Skin of body (tissue), 2 donors: Measurements from ENCODE around the gene MPRIP. TPM values are rescaled to one million over a fixed set of nuclear protein-coding genes. Genes with fewer than 3 reads are reported as not detected.
A peak's percentile ranks its signal among the peaks of the same experiment; 100 is the strongest.
"Not testable (repeated sequence)": the region's sequence is repeated elsewhere in the genome, so short reads cannot be mapped to it uniquely, and the experiment has no call there.

ENCODE experiments used
- DNase-seq: peaks from one replicate; lab custom pipeline; 2025; lab: John Stamatoyannopoulos, UW
- total RNA-seq: library from RNA; depleted of rRNA; stranded (reverse); fragments of >200 nt; gene quantifications from one replicate; pipeline ENCODE4 v1.2.3, GENCODE V29; 2014

Gene MPRIP
- total RNA-seq, 1 donor from 2014 or later = 103 TPM

- DNase-seq = not testable (repeated sequence)
Observed at GRCh38 chr17:17011043-17011907, 31.0 kb upstream of the MPRIP start.

DNA sequence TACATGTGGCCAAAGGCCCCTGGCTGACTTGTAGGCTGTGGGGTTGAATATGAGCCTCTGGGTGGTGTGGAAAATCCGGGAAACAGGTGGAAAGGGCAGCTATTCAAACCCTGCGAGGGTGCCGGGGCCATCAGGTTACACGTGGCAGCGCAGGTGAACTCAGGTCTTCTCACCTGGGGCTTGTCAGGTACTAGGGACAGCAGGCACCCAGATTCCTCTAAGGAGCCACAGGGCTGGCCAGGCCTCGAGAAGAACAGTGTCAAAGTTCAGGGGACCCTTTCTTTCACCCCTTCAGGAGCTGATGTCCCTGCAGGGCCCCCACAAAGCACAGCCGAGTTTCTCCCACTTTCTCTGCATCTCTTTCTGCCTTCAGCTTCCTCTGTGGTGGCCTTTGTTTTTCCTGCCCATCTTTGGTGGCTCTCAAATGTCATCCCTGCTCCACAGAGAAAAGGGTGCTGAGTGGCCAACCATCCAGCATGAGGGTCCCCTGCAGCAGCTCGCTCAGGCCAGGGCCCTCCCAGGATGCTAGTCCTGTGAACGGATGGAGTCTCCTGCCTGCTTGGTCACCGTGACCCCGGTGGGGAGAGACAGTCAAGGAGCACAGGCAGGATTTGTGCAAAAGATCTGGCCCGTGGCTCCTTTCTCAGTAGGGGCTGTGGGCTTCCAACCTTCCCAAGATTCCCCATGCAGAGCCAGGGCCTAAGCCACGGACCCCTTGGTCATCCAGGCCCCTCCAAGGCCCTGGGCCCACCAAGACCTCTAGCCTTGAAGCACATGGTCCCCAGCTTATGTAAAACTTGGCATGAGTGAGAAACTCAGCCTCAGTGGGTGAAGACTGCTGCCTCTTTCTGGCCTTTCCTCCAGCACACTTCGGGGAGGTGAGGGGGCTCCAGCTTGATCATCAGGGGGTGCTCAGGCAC is 28.2 kb upstream of the MPRIP start:
- DNase-seq = not testable (repeated sequence)

DNA sequence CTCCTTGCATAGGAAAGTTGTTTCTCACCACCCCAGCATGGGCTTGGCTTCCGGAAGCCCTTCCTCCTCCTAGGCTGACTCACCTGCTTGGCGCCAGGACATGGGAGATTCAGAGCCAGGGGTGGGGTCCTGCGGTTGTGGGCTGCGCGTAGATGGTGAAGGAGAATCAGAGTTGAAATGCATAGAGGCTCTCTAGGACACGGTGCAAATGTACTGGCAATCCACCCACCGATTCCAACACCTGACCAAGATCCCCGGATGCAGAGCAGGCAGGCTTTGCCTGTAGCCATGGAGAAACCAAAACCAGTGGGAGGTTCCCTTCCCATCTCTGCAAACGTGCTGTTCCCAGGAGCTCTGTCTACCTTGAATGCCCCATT is 27.5 kb upstream of the MPRIP start:
- not testable (repeated sequence) for DNase-seq

DNA sequence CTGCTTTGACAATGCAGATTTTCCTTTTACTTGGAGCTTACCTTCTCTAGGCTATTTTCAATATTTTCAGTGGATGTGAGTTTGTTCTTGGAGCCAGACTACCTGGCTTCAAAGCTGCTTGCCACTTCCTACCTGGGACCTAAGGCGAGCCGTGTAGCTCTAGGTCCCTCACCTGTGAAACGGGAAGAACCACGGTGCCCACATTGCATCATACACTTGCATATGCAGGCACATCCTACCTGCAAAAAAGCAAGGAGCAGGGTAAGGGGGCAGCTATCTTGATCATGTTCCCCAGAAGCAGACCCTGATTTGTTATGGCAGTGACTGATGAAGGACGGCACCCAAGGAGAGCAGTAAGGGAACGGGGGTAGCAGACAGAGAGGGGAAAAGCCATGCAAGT is 27.0 kb upstream of the MPRIP start:
- DNase-seq = no peak

GRCh38 chr17:17016199-17017197 is 25.8 kb upstream of the MPRIP start:
- not testable (repeated sequence) for DNase-seq

DNA sequence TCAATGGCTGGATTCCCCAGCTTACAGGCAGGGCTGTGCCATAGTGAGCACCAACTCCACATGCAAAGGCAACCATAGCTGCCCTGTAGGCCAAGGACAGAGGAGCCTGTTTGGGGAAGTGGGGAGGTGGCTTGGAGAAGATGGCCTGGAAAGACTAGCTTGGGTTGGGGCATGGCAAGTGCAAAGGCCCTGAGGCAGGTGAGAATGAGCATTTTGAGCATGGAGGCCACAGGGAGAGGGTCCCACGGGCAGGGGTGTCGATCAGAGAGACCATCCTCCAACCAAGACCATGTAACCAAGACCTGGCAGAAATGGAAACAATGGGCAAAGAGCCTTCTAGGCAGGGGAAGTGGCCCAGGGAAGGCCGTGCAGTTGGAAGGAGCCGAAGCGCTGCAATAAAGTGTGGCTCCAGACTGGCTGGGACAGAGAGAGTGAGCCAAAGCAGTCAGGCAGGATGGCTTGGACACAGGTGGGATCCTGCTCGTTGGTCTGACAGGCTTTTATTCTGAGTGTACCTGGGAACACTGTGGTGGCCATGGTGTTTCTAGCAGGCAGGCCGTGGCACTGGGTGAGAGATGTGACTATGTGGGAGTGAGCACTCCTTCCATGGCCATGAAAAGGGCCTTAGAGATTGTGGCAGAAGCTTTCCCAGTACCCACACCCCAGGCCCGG is 24.8 kb upstream of the MPRIP start:
- DNase-seq = no peak

- DNase-seq = no peak
Observed at GRCh38 chr17:17018021-17018441, 24.2 kb upstream of the MPRIP start.

- no peak for DNase-seq
Observed at GRCh38 chr17:17018612-17019429, 23.4 kb upstream of the MPRIP start.

DNA sequence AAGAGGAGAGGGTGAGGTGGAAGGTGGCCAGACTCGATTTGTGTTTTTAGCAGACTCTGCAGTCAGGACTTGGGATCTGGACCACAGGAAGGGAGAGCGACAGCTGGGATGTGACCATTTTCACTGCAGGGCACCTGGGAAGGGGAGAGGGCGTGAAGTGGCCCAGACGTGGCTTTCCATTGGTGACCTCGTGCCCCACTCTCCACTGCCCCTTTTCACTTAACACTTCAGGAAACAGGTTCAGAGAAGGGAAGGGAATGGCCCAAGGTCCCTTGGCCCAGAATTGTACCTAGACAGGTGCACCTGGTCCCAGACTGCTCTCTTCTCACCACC is 22.9 kb upstream of the MPRIP start:
- no peak for DNase-seq

GRCh38 chr17:17019891-17020456 is 22.3 kb upstream of the MPRIP start:
- no peak for DNase-seq

DNA sequence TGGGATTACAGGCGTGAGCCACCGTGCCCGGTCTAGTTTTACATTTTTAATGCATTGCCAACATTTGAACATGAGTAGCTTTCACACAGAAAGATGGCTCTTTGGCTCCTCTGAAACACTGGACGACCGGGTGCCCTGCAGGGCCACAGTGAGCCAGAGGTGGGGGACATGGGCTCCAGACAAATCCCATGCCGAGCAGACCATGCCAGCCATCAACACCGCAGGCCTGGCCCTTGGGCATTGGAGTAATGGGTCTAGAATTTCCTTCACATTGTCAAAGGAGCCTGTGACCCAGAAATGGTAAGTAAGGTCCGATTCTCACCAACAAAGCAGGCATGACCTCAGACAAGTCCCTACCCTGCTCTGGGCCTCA is 21.4 kb upstream of the MPRIP start:
- DNase-seq = no peak

DNA sequence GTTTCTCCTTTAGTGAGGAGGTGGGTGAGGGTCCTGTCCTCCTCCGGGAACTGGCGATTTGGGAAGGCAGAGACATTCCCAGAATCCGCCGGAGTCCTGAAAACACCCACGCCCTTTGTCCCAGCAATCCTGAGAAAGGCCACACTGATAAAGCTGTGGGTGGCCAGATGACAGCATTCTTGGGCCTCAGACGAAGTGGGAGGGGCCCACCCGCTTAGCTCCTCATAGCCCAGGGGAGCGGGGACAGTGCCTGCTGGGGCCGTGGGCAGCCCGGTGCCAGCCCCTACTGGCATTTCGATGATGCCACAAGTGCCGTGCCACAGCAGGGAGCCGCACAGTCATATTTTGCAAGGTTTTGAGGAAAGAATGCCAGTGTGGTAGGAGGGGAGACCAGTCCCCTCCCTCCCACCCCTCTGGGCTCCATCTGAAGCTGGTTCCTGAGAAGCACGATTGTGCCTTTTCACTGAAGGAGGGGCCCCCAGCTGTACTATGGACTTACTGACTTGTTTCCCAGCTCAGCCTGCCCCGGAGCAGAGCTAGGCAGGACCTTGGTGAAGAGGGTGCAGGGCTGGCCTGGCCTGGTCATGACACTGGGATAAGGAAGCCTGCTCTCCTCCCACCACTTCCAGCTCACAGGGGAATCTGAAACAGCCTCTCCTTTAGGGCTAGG is 20.9 kb upstream of the MPRIP start:
- peak; percentile 23 for DNase-seq

DNA sequence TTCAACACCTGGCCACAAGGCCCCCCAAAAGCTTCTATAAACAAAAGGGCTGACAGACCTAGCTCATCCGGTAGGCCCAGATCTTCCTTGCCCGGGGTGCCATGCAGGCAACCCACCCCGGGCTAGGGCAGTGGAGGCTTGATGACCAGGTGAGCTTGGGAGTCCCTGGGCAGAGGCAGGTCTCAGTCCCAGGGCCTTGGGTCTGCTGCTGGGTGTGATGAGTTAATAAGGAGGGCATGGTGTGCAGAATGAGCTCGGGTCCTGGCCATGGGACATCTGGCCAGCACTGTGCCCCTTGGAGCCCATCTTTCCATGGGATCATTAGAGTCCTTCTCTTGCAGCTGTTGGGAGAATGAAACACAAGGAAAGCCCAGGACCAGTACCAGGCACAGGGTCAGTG is 20.2 kb upstream of the MPRIP start:
- no peak for DNase-seq

GRCh38 chr17:17022456-17022855 is 19.8 kb upstream of the MPRIP start:
- DNase-seq = no peak

- DNase-seq = no peak
Observed at GRCh38 chr17:17024778-17025300, 17.4 kb upstream of the MPRIP start.

- no peak for DNase-seq
Observed at GRCh38 chr17:17025621-17026020, 16.6 kb upstream of the MPRIP start.

GRCh38 chr17:17026163-17026562 is 16.1 kb upstream of the MPRIP start:
- DNase-seq = no peak

DNA sequence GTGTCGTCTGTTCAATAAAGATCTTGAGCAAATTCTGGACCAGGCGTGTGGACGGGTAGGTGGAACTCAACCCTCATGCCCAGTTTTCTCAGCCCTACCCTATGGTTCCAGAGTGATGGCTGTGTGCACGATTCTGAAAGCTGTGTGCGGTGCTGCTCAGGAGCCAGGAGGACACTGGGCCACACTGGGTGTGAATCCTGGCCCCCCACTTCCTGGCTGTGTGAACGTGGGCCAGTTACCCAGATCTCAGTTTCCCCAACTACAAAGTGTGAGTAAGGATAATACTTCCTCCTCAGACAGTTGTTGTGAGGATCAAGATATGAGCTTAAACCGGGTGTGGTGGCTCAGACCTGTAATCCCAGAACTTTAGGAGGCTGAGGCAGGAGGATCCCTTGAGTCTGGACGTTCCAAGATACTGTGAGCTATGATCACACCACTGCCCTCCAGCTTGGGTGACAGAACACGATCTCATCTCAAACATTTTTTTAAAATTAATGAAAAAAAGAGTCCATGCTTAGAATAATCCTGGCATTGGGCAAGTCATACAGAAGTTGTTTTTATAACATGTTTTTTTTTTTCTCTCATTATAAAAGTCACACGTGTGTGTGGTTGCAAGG is 14.7 kb upstream of the MPRIP start:
- DNase-seq = no peak
